H9 (cell line): Measurements from ENCODE around the gene NALCN. TPM values are rescaled to one million over a fixed set of nuclear protein-coding genes. Genes with fewer than 3 reads are reported as not detected.

Source experiments
- DNase-seq: peaks from one replicate; pipeline ENCODE4 v3.0.0-alpha.2; 2017
- H2AFZ ChIP-seq: one replicate; pipeline ENCODE4 v1.6.1; 2013; ENCODE audit warnings: mild to moderate bottlenecking, low read length, control low read depth, moderate library complexity
- H2AK5ac ChIP-seq: 2 replicates; pipeline ENCODE4 v1.6.1; 2013; ENCODE audit warnings: low read length, control low read depth, mixed read lengths; ENCODE audit not compliant: insufficient read length
- H2BK120ac ChIP-seq: one replicate; pipeline ENCODE4 v1.6.1; 2013; ENCODE audit warnings: low read depth, mild to moderate bottlenecking, low read length, control low read depth, inconsistent platforms; ENCODE audit not compliant: poor library complexity, severe bottlenecking
- H2BK12ac ChIP-seq: 2 replicates; pipeline ENCODE4 v1.6.1; 2013; ENCODE audit warnings: low read length, control low read depth, mixed read lengths, low read depth; ENCODE audit not compliant: insufficient read length
- H2BK15ac ChIP-seq: 2 replicates; pipeline ENCODE4 v1.6.1; 2013; ENCODE audit warnings: low read depth, low read length, control low read depth
- H2BK20ac ChIP-seq: one replicate; pipeline ENCODE4 v1.6.1; 2013; ENCODE audit warnings: low read depth, mild to moderate bottlenecking, low read length, control low read depth, inconsistent platforms; ENCODE audit not compliant: poor library complexity, severe bottlenecking
- H2BK5ac ChIP-seq: 2 replicates; pipeline ENCODE4 v1.6.1; 2013; ENCODE audit warnings: low read length, control low read depth, mixed read lengths; ENCODE audit not compliant: insufficient read length
- H3K14ac ChIP-seq: 2 replicates; pipeline ENCODE4 v1.6.1; 2013; ENCODE audit warnings: low read length, control low read depth; ENCODE audit not compliant: insufficient read depth
- H3K18ac ChIP-seq: 2 replicates; pipeline ENCODE4 v1.6.1; 2013; ENCODE audit warnings: low read depth, mild to moderate bottlenecking, mixed read lengths, low read length, control low read depth; ENCODE audit not compliant: insufficient read length
- H3K23ac ChIP-seq: 2 replicates; pipeline ENCODE4 v1.6.1; 2013; ENCODE audit warnings: low read length, control low read depth, mixed read lengths, low read depth; ENCODE audit not compliant: insufficient read length
- H3K23me2 ChIP-seq: 2 replicates; pipeline ENCODE4 v1.6.1; 2013; ENCODE audit warnings: low read depth, mild to moderate bottlenecking, mixed read lengths, low read length, control low read depth; ENCODE audit not compliant: insufficient read length, poor library complexity, severe bottlenecking
- H3K27ac ChIP-seq: 2 replicates; pipeline ENCODE4 v1.5.1; 2013; ENCODE audit warnings: low read length, control low read depth, mixed read lengths, low read depth; ENCODE audit not compliant: insufficient read length
- H3K27me3 ChIP-seq: 2 replicates; pipeline ENCODE4 v1.6.1; 2013; ENCODE audit warnings: low read length, control low read depth, inconsistent platforms; ENCODE audit not compliant: insufficient read depth
- H3K4ac ChIP-seq: 2 replicates; pipeline ENCODE4 v1.6.1; 2013; ENCODE audit warnings: low read depth, mild to moderate bottlenecking, control low read depth, inconsistent platforms, low read length, moderate library complexity
- H3K4me1 ChIP-seq: 2 replicates; pipeline ENCODE4 v1.6.1; 2013; ENCODE audit warnings: low read length, control low read depth, inconsistent platforms; ENCODE audit not compliant: insufficient read depth
- H3K4me2 ChIP-seq: 2 replicates; pipeline ENCODE4 v1.6.1; 2013; ENCODE audit warnings: low read length, control low read depth, mixed read lengths; ENCODE audit not compliant: insufficient read length, insufficient read depth
- H3K56ac ChIP-seq: 2 replicates; pipeline ENCODE4 v1.6.1; 2013; ENCODE audit warnings: low read depth, mild to moderate bottlenecking, mixed read lengths, low read length, control low read depth; ENCODE audit not compliant: insufficient read length
- H3K79me1 ChIP-seq: 2 replicates; pipeline ENCODE4 v1.6.1; 2013; ENCODE audit warnings: low read depth, mild to moderate bottlenecking, moderate library complexity, low read length, control low read depth, inconsistent platforms; ENCODE audit not compliant: insufficient read depth, poor library complexity, severe bottlenecking
- H3K79me2 ChIP-seq: 2 replicates; pipeline ENCODE4 v1.6.1; 2013; ENCODE audit warnings: low read length, control low read depth, inconsistent platforms; ENCODE audit not compliant: insufficient read depth
- H3K9ac ChIP-seq: 2 replicates; pipeline ENCODE4 v1.6.1; 2013; ENCODE audit warnings: low read length, control low read depth, mixed read lengths; ENCODE audit not compliant: insufficient read length; ENCODE audit errors: extremely low read depth
- H3K9me3 ChIP-seq: one replicate; pipeline ENCODE4 v1.6.1; 2013; ENCODE audit warnings: low read depth, low read length, inconsistent platforms; ENCODE audit not compliant: control insufficient read depth
- H3T11ph ChIP-seq: one replicate; pipeline ENCODE4 v1.6.1; 2013; ENCODE audit warnings: mild to moderate bottlenecking, low read length, control low read depth, inconsistent platforms
- H4K20me1 ChIP-seq: one replicate; pipeline ENCODE4 v1.6.1; 2013; ENCODE audit not compliant: control insufficient read depth, insufficient read length, insufficient read depth
- H4K5ac ChIP-seq: 2 replicates; pipeline ENCODE4 v1.6.1; 2013; ENCODE audit warnings: low read depth, mild to moderate bottlenecking, mixed read lengths, low read length, control low read depth; ENCODE audit not compliant: insufficient read length
- H4K8ac ChIP-seq: replicated peaks from 2 replicates; pipeline ENCODE4 v1.6.1; 2013; ENCODE audit warnings: low read length, control low read depth, mixed read lengths, low read depth; ENCODE audit not compliant: insufficient read length
- H4K91ac ChIP-seq: 2 replicates; pipeline ENCODE4 v1.6.1; 2013; ENCODE audit warnings: low read depth, mild to moderate bottlenecking, moderate library complexity, mixed read lengths, low read length, control low read depth; ENCODE audit not compliant: insufficient read length
- H3K27ac Mint-ChIP-seq, 3 experiments: 2 replicates in 2 of 3; 3 replicates in 1 of 3; pipeline ENCODE4 v1.8.0; 2020 to 2021; ENCODE audit warnings: mixed read lengths in 3 of 3, mild to moderate bottlenecking in 1 of 3, moderate library complexity in 1 of 3
- H3K27me3 Mint-ChIP-seq: 2 replicates; pipeline ENCODE4 v1.8.0; 2021; ENCODE audit warnings: low read depth, mild to moderate bottlenecking, moderate library complexity, mixed read lengths
- H3K36me3 Mint-ChIP-seq, 3 experiments: 2 replicates in 2 of 3; 3 replicates in 1 of 3; pipeline ENCODE4 v1.8.0; 2020 to 2021; ENCODE audit warnings: low read depth in 3 of 3, mixed read lengths in 3 of 3; ENCODE audit not compliant: insufficient read depth in 1 of 3
- H3K4me1 Mint-ChIP-seq, 2 experiments: 2 replicates each; pipeline ENCODE4 v1.8.0; 2020; ENCODE audit warnings: mixed read lengths in 2 of 2
- H3K4me3 Mint-ChIP-seq, 2 experiments: 2 replicates in 1 of 2; 3 replicates in 1 of 2; pipeline ENCODE4 v1.8.0; 2020 to 2021; ENCODE audit warnings: mild to moderate bottlenecking in 2 of 2, mixed read lengths in 2 of 2, moderate library complexity in 1 of 2
- H3K9me3 Mint-ChIP-seq, 2 experiments: 2 replicates in 1 of 2; 3 replicates in 1 of 2; pipeline ENCODE4 v1.8.0; 2020; ENCODE audit warnings: mild to moderate bottlenecking in 2 of 2, mixed read lengths in 2 of 2, moderate library complexity in 1 of 2
- total RNA-seq: library from RNA; stranded (reverse); gene quantifications from 2 replicates; pipeline ENCODE4 v1.2.1, GENCODE V29; 2021
- TF ChIP-seq, protein P1 (sequence below): fragments of 200-600 bp; sonication (generic); conservative IDR thresholded peaks from 3 replicates; pipeline ENCODE4 v1.8.0; 2021; ENCODE audit warnings: antibody characterized with exemption, mild to moderate bottlenecking

Gene NALCN
- total RNA-seq, 1 experiment from 2014 or later, result 0.09 TPM

DNA sequence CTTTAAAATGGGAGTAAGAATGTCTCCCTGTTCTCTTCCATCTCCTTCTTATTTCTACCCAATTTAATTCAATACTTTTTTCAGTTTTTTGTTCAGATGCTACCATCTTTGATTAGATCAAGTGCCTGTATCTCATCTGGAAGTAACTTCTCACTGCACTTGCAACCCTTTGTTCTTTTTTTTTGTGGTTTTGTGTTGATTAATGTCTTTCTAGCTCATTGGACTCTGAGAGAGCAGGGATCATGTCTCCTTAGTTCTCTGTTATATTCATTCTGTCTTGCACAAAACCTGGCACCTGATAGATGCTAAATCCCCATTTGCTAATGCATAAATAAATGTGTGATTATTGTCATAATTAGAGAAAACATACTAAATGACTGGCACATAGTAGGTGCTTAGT, 35.3 kb upstream of the NALCN start:
- Histone ChIP-seq H2BK120ac (no peak overlapping the region), H3K23ac (no peak overlapping the region), H2BK12ac (no peak overlapping the region), H2AFZ (no peak overlapping the region), H4K8ac (no peak overlapping the region), H3K9ac (no peak overlapping the region), H3K23me2 (no peaks in the 10 kb centered on the region), H3K4me1 (peaks cover 2% of the 10 kb centered on the region; the same call in 1 of the 2 replicates), H3K27ac (no peak overlapping the region), H3K27me3 (no peaks in the 10 kb centered on the region), H3K14ac (no peak overlapping the region), H3K79me2 (no peaks in the 10 kb centered on the region), H3K56ac (no peak overlapping the region), H3K4ac (no peak overlapping the region), H3K4me2 (no peak overlapping the region), H3T11ph (no peak overlapping the region), H3K9me3 (no peaks in the 10 kb centered on the region), H4K5ac (no peak overlapping the region), H2BK15ac (no peak overlapping the region), H4K20me1 (no peaks in the 10 kb centered on the region), H4K91ac (no peak overlapping the region), H2BK5ac (no peak overlapping the region), H3K79me1 (no peaks in the 10 kb centered on the region), H2BK20ac (no peak overlapping the region), H2AK5ac (no peak overlapping the region), H3K18ac (no peak overlapping the region)
- no peaks in the 10 kb centered on the region for H3K36me3 Mint-ChIP-seq
- DNase-seq, result no peak
- H3K27ac Mint-ChIP-seq, result no peak overlapping the region
- no peaks in the 10 kb centered on the region for H3K9me3 Mint-ChIP-seq
- no peaks in the 10 kb centered on the region; the same call in 1 of the 2 replicates for H3K27me3 Mint-ChIP-seq
- H3K4me1 Mint-ChIP-seq, result peaks cover 16 to 18% of the 10 kb centered on the region in 2 experiments
- TF ChIP-seq, protein P1, sequence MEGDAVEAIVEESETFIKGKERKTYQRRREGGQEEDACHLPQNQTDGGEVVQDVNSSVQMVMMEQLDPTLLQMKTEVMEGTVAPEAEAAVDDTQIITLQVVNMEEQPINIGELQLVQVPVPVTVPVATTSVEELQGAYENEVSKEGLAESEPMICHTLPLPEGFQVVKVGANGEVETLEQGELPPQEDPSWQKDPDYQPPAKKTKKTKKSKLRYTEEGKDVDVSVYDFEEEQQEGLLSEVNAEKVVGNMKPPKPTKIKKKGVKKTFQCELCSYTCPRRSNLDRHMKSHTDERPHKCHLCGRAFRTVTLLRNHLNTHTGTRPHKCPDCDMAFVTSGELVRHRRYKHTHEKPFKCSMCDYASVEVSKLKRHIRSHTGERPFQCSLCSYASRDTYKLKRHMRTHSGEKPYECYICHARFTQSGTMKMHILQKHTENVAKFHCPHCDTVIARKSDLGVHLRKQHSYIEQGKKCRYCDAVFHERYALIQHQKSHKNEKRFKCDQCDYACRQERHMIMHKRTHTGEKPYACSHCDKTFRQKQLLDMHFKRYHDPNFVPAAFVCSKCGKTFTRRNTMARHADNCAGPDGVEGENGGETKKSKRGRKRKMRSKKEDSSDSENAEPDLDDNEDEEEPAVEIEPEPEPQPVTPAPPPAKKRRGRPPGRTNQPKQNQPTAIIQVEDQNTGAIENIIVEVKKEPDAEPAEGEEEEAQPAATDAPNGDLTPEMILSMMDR, result no peak
- H3K4me3 Mint-ChIP-seq, result no peak overlapping the region
